HG03108 (cell line): ENCODE data around the gene TKTL1.
A peak's percentile ranks its signal among the peaks of the same experiment; 100 is the strongest.

Source experiments
- ATAC-seq: cut with Tn5 transposase; IDR thresholded peaks from one replicate; pipeline ENCODE4 v1.9.1; 2021; ENCODE audit warnings: moderate library complexity; ENCODE audit not compliant: unreplicated experiment

Gene TKTL1

DNA sequence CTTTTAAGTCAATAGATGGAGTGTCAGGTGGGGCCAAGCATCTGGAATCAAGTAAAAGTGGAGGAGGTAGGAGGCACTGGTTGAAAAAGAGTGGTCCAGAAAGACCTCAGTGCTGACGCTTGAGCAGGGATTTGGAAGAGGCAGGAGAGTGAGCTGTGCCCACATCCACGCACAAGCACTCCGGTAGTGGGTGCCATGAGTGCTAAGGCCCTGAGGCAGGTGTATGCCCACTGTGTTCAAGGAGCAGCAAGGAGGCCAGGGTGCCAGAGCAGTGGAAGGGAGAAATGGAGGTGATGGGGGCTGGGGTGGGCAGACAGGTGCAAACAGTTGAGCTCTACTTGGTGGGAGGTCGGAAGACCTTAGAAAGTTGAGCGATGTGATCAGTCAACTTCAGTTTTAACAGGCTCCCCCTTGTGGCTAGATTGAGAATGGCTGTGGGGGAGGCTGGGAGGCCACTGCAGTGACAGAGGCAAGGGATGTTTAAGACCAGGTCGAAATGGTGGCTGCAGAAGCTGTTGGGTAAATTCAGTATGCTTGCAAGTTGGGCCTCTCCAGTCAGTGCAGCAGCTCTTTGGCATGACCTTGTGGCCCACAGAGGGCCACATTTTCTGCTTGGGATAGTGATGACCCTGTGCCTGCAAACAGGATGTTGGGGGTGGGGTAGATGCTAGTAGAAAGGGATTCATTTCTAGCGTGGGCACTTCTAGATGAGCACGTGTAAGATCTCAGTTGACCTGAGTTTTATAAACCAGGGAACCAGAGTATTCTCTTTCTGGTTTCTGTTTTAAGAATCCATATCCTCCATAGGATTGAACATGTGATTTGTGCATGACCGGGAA lies 12.7 kb downstream of the TKTL1 start:
- ATAC-seq = no peak

DNA sequence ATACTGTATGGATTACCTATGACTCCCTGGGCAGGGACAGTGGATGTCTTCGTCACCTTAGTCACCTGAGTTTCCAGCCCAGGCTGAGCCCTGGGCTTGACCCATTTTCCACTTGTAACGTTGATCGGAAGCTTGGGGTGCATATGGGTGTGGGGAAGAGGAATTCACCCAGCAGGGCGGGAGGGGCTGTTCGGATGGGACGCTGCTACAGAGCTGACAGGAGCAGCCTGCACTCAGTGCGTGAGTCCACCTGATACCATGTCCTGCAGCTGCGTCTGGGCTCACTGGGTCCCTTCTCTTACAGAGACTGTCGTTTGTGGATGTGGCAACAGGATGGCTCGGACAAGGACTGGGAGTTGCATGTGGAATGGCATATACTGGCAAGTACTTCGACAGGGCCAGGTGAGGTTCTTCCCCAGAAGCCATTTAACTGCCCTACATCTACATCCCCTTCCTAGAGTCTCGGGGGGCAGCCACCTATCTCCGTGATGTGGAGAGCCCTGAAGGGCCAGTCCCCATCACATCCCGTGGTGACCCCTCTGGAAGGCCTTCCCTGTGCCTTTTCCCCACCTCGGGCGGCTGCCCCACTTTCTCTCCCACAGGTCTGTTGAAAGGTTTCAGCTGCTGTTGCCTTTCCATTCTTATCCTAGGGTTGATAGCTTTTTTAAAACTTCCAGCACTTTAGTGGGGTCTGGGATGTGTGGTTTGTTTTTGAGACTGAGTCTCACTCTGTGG lies 13.6 kb downstream of the TKTL1 start:
- ATAC-seq = no peak

DNA sequence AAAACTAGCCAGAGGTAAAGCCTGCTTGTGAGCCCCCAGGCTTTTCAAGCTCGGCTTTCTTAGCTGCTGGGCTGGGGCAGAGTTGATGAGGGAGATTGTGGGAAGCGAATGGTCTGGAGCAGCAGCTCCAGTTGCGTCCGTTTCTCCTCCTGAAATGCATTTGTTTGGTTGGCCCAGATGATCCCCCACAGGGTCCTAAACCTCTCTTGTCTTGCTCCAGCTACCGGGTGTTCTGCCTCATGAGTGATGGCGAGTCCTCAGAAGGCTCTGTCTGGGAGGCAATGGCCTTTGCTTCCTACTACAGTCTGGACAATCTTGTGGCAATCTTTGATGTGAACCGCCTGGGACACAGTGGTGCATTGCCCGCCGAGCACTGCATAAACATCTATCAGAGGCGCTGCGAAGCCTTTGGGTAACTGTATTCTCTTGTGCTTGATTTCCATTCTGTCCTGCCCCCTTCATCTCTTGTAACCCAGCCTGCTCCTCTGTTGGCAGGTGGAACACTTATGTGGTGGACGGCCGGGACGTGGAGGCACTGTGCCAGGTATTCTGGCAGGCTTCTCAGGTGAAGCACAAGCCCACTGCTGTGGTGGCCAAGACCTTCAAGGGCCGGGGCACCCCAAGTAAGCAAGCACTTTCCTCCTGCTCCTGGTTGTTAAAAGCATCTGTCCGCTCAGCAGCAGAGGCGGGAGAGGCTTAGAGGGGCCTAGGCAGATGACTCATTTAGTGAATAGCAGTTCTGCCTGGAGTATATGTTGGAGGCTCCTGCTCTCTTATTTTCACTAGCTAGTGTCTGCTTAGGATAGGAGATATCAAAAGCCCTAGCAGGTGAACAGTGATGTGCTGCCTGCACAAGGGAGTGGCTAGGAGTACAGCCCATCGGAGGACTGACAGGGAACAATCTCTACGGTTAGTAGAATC lies 15.3 kb downstream of the TKTL1 start:
- no peak for ATAC-seq

- no peak for ATAC-seq
Observed at GRCh38 chrX:154312116-154312515, 16.5 kb downstream of the TKTL1 start.

GRCh38 chrX:154313147-154313546 lies 17.6 kb downstream of the TKTL1 start:
- peak; percentile 48 for ATAC-seq

DNA sequence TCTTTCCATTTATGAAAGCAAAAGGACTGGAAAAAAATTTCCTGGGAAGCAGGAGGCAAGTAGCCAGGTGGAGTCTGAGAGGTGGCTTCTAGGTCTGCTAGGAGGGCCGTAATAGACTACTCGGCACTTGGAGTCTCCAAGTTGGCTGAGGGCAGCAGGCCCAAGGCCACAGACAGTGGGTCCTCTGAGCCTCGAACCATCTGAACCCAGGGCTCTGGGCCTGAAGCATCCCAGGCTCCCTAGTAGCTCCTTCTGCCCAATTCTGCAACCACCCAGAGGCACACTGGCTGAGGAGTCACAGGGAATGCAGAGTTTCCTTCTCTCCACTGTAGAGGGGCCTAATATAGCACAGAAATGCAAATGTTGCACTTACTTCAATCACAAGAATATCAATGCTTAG lies 19.8 kb downstream of the TKTL1 start:
- ATAC-seq = no peak

DNA sequence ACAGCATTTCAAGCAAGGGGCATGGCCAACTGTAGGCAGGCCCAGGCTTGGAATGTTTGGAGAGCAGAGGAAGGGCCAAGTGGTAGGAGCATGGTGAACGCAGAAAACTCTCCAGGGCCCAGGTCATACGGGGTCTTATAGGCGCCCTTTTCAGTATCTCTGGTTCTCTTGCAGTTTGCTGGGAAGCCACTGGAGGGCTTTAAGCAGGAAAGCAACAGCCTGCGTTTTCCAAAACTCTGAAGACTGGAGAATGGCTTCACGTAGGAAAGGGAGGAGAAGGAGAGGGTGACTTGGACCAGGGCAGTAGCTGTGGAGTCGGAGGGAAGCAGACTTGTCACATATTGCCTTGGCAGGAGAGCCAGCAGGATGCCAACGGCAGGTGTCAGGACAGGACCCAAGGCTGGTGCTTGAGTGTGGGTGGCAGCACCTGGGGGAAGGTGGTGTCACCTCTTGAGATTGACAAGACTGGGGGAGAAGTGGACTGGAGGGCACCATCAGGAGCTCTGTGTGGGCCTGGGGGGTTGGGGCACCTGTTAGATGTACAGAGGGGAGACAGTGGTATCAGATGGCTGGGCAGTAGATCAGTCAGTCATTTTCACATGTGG lies 21.9 kb downstream of the TKTL1 start:
- ATAC-seq = no peak

DNA sequence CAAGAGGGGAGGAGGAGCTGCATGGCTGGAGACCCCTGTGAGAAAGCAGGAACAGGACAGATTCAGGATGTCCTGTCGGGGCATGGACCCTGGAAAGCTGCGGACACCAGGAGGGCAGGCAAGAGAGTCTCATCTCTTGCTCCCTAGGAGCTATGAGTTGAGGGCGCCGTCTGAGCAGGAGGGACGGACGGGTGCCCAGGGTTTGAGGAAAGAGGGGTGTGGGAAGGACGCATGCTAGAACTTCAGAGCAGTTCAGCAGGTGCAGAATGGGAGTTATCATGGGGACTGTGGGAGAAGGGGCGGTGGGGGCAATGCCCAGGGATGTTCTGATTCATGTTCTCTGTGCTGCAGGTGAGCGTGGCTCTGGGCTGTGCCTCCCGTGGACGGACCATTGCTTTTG lies 24.8 kb downstream of the TKTL1 start:
- no peak for ATAC-seq

GRCh38 chrX:154321152-154321551 lies 25.6 kb downstream of the TKTL1 start:
- ATAC-seq = no peak

GRCh38 chrX:154321594-154321993 lies 26.0 kb downstream of the TKTL1 start:
- no peak for ATAC-seq

GRCh38 chrX:154322890-154323289 lies 27.3 kb downstream of the TKTL1 start:
- no peak for ATAC-seq

- no peak for ATAC-seq
Observed at GRCh38 chrX:154323537-154323936, 27.9 kb downstream of the TKTL1 start.

GRCh38 chrX:154325541-154325940 lies 29.9 kb downstream of the TKTL1 start:
- ATAC-seq = no peak

DNA sequence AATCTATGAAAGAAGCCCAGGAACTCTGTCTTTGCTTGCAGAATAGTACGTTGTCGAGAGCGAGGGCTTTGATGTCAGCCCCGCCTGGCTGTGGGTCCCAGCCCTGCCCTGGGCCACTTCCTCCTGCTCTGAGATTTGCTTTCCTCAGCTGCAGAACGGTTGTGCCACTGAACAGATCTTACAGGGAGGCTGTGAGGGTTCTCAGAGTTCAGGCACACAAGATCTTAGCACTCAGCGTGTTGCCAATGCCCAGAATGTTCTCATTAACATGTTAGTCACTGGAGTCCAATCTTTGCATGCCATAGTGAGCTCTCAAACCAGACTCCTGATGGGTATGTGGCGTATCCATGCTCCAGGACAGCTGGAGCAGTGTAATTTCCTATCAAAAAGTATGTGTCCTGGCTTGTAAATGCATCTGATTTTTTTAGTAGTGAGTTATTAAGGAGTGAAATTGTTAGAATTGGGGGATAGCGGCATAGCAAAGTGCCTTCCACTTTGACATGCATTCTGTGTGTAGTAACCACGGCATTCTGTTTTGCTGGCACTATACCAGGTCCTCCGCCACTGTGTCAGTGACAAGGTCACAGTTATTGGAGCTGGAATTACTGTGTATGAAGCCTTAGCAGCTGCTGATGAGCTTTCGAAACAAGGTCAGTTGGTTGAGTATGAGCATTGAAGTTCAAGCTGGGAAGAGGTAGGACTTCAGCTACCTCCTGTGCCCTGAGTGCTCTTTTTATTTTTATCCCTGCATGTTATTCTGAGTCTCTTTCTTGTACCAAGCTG lies 31.6 kb downstream of the TKTL1 start:
- no peak for ATAC-seq

- no peak for ATAC-seq
Observed at GRCh38 chrX:154328646-154329045, 33.1 kb downstream of the TKTL1 start.

DNA sequence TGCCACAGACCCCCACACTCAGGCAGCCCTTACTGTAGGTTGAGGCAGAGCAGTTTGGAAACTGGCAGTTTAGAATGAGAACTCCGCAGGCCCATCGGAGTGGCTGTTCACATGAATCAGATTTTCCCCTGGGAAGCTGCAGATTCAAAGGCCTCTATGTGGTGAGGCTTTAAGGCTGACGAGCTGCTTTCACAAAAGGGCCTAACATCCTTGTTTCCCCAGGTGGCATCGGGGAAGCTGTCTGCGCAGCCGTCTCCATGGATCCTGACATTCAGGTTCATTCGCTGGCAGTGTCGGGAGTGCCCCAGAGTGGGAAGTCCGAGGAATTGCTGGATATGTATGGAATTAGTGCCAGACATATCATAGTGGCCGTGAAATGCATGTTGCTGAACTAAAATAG lies 33.7 kb downstream of the TKTL1 start:
- ATAC-seq = no peak

- ATAC-seq = no peak
Observed at GRCh38 chrX:154332561-154332960, 37.0 kb downstream of the TKTL1 start.

DNA sequence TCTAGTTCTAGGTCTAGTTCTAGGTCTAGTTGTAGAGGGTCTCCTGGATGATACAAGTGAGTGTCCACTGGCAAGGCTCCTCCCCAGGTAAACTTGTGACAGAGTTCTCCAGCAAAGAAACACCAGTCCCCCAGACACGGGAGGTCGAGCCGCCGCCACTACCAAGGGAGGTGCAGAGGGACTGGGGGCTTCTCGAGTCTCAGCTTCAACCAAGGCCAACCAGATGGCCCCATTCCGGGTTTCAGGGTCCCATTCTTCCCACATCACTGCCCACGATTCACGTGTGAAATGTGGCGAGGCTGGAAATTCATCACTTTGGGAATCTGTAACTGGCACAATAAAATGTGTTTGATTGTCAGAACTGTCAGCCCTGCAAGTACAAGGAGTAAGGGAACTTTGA lies 37.5 kb downstream of the TKTL1 start:
- no peak for ATAC-seq

- peak; percentile 86 for ATAC-seq
Observed at GRCh38 chrX:154333837-154334271, 38.3 kb downstream of the TKTL1 start.

- ATAC-seq = no peak
Observed at GRCh38 chrX:154334496-154334895, 38.9 kb downstream of the TKTL1 start.
